Activated CD4-positive, alpha-beta T cell treated with anti-CD3 and anti-CD28 coated beads, Interleukin-2, Interleukin-6, amounts not matched to agents 100 ng/mL and 50 ng/mL, durations not matched to agents 16 hours and 8 hours (primary cell): ENCODE results near the gene SLC9C1.
"Not testable (repeated sequence)": the region's sequence is repeated elsewhere in the genome, so short reads cannot be mapped to it uniquely, and the experiment has no call there.

ENCODE experiments used
- DNase-seq: peaks from one replicate; pipeline ENCODE4 v3.0.0-alpha.2; 2020

The SLC9C1 gene

GRCh38 chr3:112304611-112305010 is 10.6 kb upstream of the SLC9C1 start:
- no peak for DNase-seq

DNA sequence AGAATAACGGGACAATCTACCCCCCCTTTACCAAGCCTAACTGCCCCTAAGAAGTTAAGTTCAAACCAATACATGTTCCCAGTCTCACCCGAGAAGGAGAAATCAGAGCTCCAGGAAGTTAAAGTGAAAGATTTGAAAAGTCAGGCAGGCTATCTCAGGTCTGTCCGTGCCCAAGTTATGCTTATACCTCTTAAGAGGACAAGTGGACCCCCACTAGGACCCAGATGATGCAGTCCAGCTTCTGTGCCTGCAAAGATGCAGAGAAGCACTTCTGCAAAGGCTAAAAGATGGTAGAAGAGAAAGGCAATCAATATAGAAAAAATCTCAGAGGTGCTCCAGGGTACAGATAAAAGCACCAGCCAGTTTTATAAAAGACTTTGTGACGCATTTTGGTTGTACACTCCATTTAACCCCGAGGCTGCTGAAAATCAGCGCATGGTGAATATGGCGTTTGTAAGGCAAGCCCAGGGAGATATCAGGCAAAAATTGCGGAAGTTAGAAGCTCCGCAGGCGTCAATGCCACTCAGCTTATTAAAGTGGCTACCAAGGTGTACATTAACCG is 9.8 kb upstream of the SLC9C1 start:
- no peak for DNase-seq

- DNase-seq = no peak
Observed at GRCh38 chr3:112302881-112303763, 9.1 kb upstream of the SLC9C1 start.

DNA sequence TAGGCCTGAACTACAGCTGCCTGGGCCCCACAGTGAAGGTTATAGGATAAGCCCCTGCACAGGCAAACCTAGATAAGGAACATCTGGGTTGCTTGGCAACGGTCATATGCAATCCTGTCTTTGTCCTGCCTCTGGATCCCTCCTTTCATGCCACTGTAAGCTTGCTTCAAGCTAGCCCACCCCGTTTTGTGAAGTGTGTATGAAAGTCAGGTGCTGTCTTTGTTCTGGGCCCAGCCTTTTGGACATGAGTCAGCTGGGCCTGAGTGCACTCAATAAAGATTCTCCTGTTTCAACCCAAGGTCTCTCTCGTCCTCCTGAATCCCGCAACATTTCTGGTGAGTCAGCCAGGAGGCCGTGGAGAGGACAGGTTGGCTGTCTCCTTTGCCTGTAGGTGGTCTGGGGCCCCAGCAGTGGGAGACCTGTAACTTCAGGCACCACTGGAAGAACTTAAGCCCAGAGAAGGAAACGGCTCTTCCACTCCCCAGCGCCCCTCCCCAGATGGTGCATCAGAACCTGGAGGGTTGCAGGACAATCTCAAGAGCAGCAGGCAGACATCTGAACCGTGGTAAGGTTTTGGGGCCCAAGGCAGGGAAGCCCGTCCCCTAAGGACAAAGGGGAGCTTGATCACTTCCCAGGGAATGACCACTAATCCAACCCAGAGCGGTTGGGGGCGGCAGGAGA is 8.3 kb upstream of the SLC9C1 start:
- no peak for DNase-seq

- DNase-seq = no peak
Observed at GRCh38 chr3:112298781-112299180, 4.8 kb upstream of the SLC9C1 start.

DNA sequence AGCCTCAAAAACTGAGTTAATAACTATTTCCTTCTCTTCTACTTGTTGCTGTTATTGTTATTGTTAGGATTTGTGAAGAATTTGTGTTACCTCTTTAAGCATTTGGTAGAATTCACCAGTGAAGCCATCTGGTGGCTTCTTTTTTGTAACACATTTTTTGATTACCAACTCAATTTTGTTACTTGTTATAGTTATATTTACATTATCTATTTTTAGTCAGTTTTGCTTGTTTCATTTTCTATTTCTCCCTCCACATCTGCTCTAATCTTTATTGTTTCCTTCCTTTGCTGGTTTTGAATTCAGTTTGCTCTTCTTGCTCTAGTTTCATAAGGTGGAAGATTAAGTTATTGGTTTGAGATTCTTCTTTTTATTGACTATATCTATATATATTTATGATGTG is 3.7 kb upstream of the SLC9C1 start:
- peak; percentile 13 for DNase-seq

- DNase-seq = no peak
Observed at GRCh38 chr3:112289011-112289410, 5.0 kb downstream of the SLC9C1 start.

DNA sequence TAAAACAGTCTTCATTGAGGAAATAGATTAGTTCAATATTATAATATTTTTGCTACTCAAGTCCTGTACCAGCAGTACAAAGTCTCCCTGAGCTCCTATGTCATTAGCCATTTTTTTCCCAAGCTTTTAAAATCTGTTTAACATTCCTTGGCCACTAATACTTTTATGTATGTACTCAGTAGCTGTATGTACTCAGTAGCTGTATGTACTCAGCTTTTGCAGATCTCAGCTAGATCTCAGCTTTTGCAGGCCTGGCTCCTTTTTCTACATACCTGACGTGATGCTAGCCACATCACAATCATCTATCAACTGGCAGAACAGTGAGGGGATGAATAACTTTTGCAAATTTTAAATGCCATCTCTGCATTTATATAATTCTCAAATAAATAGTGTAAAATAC is 13.8 kb downstream of the SLC9C1 start:
- DNase-seq = no peak

- no peak for DNase-seq
Observed at GRCh38 chr3:112273536-112273935, 20.5 kb downstream of the SLC9C1 start.

DNA sequence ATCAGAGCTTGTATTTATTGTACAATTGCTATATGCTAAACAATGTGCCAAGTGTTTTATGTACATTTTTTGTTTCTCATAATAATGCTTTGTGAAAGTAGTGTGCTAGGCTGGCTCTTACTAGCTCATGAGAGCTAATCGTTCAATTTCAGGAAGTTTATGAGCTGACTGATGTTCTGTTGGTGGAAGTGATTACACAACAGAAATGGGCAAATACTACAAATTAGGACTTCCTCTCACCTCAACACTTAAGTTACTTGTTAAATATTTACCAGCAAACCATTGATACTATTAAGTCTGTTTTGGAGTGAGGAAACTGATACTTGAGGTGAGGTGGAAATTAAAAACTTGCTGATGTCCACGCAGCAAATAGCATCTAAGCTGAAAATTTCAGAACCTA is 32.3 kb downstream of the SLC9C1 start:
- DNase-seq = no peak

- no peak for DNase-seq
Observed at GRCh38 chr3:112260563-112260962, 33.5 kb downstream of the SLC9C1 start.

DNA sequence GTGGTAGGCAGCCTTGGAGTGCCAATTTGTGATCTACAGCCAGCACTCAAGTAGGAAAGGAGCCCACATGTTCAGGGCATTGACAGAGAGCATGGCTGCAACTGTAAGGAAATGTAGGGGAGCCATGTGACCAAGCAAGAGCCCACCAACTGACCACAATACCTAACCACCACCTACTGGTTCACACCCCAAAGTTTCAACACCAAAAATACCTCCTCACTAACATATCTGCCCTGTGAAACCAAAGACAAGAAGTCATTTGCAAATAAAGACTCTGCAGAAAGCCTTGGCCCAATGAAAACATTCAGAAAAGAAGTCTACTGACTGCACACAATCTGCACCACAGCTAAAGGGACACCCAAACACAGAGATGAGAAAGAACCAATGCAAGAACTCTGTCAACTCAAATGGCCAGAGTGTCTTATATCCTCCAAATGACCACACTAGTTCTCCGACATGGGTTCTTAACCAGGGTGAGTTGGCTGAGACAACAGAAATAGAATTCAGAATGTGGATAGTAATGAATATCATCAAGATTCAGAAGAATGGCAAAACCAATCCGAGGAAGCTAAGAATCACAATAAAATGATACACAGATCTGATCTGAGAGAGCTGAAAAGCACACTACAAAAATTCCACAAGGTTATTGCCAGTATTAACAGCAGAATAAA is 40.6 kb downstream of the SLC9C1 start:
- no peak for DNase-seq

- DNase-seq = peak; percentile 1
Observed at GRCh38 chr3:112247900-112248299, 46.1 kb downstream of the SLC9C1 start.

- no peak for DNase-seq
Observed at GRCh38 chr3:112247350-112247749, 46.7 kb downstream of the SLC9C1 start.

DNA sequence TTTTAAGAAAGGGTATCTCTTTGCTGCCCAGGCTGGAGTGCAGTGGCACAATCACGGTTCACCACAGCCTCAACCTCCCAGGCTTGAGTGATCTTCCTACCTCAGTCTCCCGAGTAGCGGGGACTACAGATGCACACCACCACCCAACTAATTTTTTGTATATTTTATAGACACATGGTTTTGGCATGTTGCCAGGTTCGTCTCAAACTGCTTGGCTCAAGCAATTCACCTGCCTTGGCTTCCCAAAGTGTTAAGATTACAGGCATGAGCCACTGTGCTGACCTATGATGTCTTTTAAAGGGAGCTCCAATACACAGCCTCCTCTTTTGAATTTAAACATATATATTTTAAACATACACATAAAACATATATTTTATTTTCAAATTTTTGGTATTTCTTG is 60.9 kb downstream of the SLC9C1 start:
- no peak for DNase-seq

DNA sequence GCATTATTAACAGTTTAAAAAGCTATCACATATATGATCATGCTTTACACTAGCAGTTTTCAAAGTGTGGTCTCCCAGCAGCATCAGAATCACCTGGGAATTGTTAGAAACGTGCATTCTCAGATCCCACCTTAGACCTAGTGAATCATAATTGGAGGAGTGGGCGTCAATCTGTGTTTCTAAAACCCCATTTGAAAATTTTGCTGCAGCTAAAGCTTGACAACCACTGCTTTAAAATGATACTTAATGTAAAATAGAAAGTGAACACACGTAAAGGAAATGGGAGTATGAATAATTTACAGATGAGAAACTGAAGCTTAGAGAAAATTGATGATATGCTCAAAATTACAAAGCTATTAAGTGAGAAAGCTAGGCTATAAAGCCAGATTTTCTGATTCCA is 62.3 kb downstream of the SLC9C1 start:
- DNase-seq = no peak

GRCh38 chr3:112230033-112230432 is 64.0 kb downstream of the SLC9C1 start:
- no peak for DNase-seq

GRCh38 chr3:112228786-112229185 is 65.2 kb downstream of the SLC9C1 start:
- DNase-seq = no peak

DNA sequence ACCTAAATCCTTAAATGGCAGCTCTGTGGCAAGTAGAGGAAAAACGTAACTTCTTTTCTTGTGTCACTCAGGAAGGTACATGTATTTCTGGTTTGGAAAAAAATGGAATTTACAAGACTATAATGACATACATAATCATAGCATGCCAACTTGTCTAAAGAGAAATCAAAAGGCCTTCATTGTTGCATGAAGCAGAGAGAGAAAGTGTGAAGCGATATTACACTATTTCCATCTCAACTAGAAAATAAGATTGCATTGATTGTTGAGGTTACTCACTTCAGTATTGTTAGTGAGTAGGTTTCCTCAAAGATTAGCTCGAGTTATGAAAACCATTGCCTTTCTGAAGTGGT is 93.7 kb downstream of the SLC9C1 start:
- DNase-seq = no peak

DNA sequence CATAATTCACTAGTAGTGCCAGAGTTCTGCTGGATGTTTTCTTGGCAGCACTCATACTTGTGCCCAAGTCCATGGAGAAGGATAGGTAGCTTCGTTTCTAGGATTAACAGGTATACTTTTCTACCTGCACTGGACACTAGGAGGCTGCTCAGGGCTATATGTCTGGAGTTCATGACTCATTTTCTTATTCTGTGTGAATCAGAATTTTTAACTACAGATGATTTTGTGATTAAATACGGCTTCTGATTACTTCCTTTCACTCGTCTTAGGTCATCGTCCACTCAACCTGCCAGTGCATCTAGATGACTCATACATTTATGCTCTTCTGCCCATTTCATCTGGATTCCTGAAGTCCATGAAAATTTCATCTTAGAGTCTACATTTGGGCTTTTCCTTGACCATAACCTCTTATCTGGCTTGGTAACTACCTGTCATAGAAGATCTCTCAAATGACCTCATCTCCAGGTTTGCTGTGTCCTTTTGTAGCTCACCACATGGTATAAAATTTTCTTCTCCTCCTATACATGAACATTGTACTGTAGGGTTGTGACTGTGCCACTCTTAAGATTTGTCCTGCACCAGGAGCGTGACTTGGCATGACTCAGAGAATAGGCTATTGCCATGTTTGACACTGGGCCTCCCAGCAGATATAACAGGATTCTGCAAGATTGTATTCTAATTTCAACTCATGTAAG is 94.2 kb downstream of the SLC9C1 start:
- DNase-seq = no peak

DNA sequence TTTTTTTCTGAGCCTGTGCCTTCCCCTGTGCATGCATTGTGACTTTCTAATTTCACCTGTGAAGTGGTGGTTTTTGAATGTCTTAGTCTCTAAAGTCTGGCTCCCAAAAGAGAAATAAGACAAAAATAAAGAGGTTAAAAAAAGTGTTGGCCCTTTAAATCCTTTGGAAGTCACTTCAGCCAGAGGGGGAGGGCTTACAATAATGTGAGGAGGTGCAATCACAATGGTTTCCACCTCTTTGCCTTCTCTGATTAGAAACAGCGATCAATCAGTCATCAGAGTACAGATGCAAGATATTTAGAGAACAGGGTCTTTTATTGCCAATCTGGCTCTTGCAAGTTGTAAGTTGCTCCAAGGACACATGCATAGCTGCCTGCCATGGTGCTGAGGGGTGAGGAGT is 96.9 kb downstream of the SLC9C1 start:
- DNase-seq = no peak

GRCh38 chr3:112187300-112187699 is 106.7 kb downstream of the SLC9C1 start:
- DNase-seq = no peak

DNA sequence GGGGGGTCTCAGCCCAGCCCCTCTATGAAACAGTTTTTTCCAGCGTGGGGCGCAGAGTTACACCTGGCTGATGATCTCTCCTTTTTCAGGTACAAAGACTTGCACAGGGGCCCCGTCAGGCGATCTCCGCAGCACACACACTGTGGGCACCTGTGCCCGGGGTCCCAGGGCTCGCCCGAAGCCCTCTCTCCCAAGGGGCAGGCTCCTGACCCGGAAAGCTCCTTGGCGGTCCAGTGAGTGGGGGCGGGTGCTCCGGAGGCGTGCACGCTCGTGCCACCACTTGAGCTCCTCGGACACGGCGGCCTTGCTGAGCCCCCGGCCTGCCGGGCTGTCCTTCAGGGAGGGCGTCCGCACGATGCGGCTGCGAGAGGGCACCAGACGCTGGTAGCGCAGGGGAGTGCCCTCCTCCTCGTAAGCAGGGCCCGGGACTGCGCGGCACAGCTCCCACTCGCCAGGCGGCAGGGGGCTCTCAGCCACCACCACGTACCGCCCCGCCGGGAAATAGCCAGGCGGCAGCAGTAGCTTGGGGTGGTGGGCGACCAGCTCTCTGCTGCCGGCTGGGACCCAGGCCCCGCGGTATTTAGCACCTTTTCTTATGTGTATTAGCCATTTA is 108.5 kb downstream of the SLC9C1 start:
- DNase-seq = not testable (repeated sequence)
